OCI-LY3 (cell line): ENCODE measurements around the gene SHC2.

ENCODE experiments used
- H2AFZ ChIP-seq: fragments of 200-600, 300-600 bp; shearing (Covaris generic); 2 replicates; pipeline ENCODE4 v1.6.0; 2014; ENCODE audit warnings: antibody characterized with exemption, low read depth, low read length
- H3K27ac ChIP-seq: fragments of 200-600, 300-600 bp; sonication (generic); 2 replicates; pipeline ENCODE4 v1.5.1; 2014; ENCODE audit warnings: mild to moderate bottlenecking, low read length, moderate library complexity, mixed read lengths
- H3K27me3 ChIP-seq: fragments of 200-600, 300-600 bp; sonication (generic); 2 replicates; pipeline ENCODE4 v1.6.1; 2014; ENCODE audit warnings: low read depth, low read length, mixed read lengths
- H3K36me3 ChIP-seq: fragments of 200-600, 300-600 bp; sonication (generic); replicated peaks from 2 replicates; pipeline ENCODE3; 2014; ENCODE audit warnings: low read depth, low read length, mixed read lengths
- H3K4me1 ChIP-seq: fragments of 300-600, 200-600 bp; sonication (generic); 2 replicates; pipeline ENCODE4 v1.6.1; 2014; ENCODE audit warnings: low read length, mixed read lengths
- H3K4me2 ChIP-seq: fragments of 200-600, 300-600 bp; sonication (generic); 2 replicates; pipeline ENCODE4 v1.6.1; 2014; ENCODE audit warnings: low read length, mixed read lengths
- H3K4me3 ChIP-seq: fragments of 300-600, 200-600 bp; sonication (generic); 2 replicates; pipeline ENCODE4 v1.5.1; 2014; ENCODE audit warnings: antibody characterized with exemption, mild to moderate bottlenecking, low read length, moderate library complexity
- H3K79me2 ChIP-seq: fragments of 300-600, 200-600 bp; shearing (Covaris generic); 2 replicates; pipeline ENCODE4 v1.6.1; 2014; ENCODE audit warnings: mild to moderate bottlenecking, low read length, mixed read lengths
- H3K9ac ChIP-seq: fragments of 300-600, 200-600 bp; shearing (Covaris generic); 2 replicates; pipeline ENCODE4 v1.6.0; 2014; ENCODE audit warnings: mild to moderate bottlenecking, low read length, moderate library complexity
- H3K9me3 ChIP-seq: fragments of 200-600, 300-600 bp; shearing (Covaris generic); 2 replicates; pipeline ENCODE4 v1.6.1; 2014; ENCODE audit warnings: low read length, mixed read lengths; ENCODE audit not compliant: insufficient read depth
- H4K20me1 ChIP-seq: fragments of 200-600, 300-600 bp; sonication (generic); 2 replicates; pipeline ENCODE4 v1.6.1; 2016; ENCODE audit warnings: low read length, mixed read lengths; ENCODE audit not compliant: insufficient read depth
- CTCF ChIP-seq: fragments of 200-600, 300-600 bp; sonication (generic); IDR thresholded peaks from 2 replicates; pipeline ENCODE4 v1.5.1; 2014; ENCODE audit warnings: antibody characterized with exemption, low read length, low read depth
- EZH2phosphoT487 ChIP-seq: fragments of 200-600 bp; shearing (Covaris generic); IDR thresholded peaks from 2 replicates; pipeline ENCODE4 v1.6.1; 2018; ENCODE audit warnings: antibody characterized with exemption, mixed run types, low read depth

SHC2 gene

DNA sequence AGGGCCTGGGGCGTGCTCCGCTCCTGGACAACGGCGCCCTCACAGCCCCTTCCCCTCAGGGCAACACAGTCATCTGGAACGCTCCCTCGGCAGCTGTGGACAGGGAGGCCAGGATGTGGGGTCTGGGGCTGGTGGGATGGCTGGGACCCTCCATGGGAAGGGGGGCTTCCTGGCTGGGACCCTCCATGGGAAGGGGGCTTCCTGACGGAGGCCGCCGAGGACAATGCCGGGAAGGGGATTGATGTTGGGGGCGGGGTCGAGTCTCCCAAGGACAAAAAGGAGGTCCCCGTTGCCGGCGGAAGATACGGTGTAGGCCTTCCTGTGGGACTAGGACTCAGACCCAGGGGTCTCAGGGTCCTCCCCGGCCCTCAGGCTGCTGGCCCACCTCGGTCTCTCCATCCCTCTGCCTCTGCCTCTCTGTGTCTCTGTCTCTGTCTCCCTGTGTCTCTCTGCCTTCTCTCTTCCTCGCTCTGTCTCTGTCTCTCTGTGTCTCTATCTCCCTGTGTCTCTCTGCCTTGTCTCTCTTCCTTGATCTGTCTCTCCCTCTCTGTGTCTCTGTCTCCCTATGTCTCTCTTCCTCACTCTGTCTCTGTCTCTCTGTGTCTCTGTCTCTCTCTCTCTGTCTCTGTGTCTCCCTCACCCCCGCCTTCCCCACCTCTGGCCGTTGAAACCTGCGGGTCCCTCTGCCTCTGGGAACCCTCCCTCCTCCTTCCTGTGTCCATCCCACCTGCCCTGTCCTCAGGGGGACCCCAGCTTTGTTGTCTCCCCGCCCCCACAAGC is 32.7 kb upstream of the SHC2 start:
- no peaks in the 10 kb centered on the region for H3K79me2 ChIP-seq
- no peak overlapping the region for H3K4me3 ChIP-seq
- no peaks in the 10 kb centered on the region for H3K9me3 ChIP-seq
- peaks cover 7% of the 10 kb centered on the region for H3K4me1 ChIP-seq
- H3K36me3 ChIP-seq, result no peaks in the 10 kb centered on the region
- TF ChIP-seq CTCF, result no peak
- TF ChIP-seq EZH2phosphoT487, result no peak
- no peak overlapping the region for H3K4me2 ChIP-seq
- H2AFZ ChIP-seq, result no peak overlapping the region
- no peaks in the 10 kb centered on the region for H4K20me1 ChIP-seq
- H3K9ac ChIP-seq, result no peak overlapping the region
- H3K27me3 ChIP-seq, result no peaks in the 10 kb centered on the region
- no peak overlapping the region for H3K27ac ChIP-seq

DNA sequence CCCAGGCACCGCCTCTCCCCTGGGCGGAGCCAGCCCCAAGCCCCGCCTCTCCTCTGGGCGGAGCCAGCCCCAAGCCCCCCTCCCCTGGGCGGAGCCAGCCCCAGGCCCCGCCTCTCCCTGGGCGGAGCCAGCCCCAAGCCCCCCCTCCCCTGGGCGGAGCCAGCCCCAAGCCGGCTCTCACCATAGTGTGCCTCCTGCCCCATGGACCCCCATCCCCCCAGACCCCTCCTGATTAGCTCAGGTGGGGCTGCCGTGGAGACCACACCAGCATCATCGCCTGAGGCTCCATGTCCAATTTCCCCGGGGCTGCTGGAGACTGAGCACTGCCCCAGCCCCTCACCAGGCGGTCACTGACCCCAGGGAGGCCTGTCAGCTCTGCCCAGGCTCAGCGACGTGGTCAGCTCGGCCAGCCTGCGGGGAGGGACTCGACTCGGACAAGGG is 31.3 kb upstream of the SHC2 start:
- Histone ChIP-seq H3K9me3 (no peaks in the 10 kb centered on the region), H3K79me2 (no peaks in the 10 kb centered on the region; the same call in 1 of the 2 replicates), H3K4me3 (no peak overlapping the region), H3K4me1 (peaks cover 11% of the 10 kb centered on the region), H3K27me3 (no peaks in the 10 kb centered on the region), H4K20me1 (no peaks in the 10 kb centered on the region), H3K4me2 (no peak overlapping the region), H3K9ac (no peak overlapping the region), H2AFZ (no peak overlapping the region), H3K36me3 (peaks cover 4% of the 10 kb centered on the region), H3K27ac (no peak overlapping the region)
- TF ChIP-seq CTCF, result no peak
- no peak for TF ChIP-seq EZH2phosphoT487

GRCh38 chr19:491146-491741 is 30.4 kb upstream of the SHC2 start:
- no peak overlapping the region for H3K9ac ChIP-seq
- H3K4me3 ChIP-seq, result no peak overlapping the region
- H3K9me3 ChIP-seq, result no peaks in the 10 kb centered on the region
- no peaks in the 10 kb centered on the region for H3K27me3 ChIP-seq
- H3K27ac ChIP-seq, result no peak overlapping the region
- H2AFZ ChIP-seq, result no peak overlapping the region
- no peaks in the 10 kb centered on the region; the same call in 1 of the 2 replicates for H3K79me2 ChIP-seq
- peaks cover 4% of the 10 kb centered on the region for H3K36me3 ChIP-seq
- H4K20me1 ChIP-seq, result no peaks in the 10 kb centered on the region
- peaks cover 11% of the 10 kb centered on the region for H3K4me1 ChIP-seq
- H3K4me2 ChIP-seq, result no peak overlapping the region
- TF ChIP-seq EZH2phosphoT487, result no peak

- peak overlapping the region; percentile 96 for H3K4me2 ChIP-seq
- H3K9me3 ChIP-seq, result no peaks in the 10 kb centered on the region
- H2AFZ ChIP-seq, result peak overlapping the region; percentile 16; the same call in 1 of the 2 replicates
- H3K79me2 ChIP-seq, result no peaks in the 10 kb centered on the region; the same call in 1 of the 2 replicates
- H3K27ac ChIP-seq, result no peak overlapping the region
- peak overlapping the region; percentile 98 for H3K4me3 ChIP-seq
- H4K20me1 ChIP-seq, result no peaks in the 10 kb centered on the region
- TF ChIP-seq CTCF, result no peak
- no peak for TF ChIP-seq EZH2phosphoT487
- peaks cover 4% of the 10 kb centered on the region for H3K36me3 ChIP-seq
- peaks cover 11% of the 10 kb centered on the region for H3K4me1 ChIP-seq
- no peaks in the 10 kb centered on the region for H3K27me3 ChIP-seq
- H3K9ac ChIP-seq, result peak overlapping the region; percentile 92
Measured at GRCh38 chr19:489418-490196, 28.8 kb upstream of the SHC2 start.
